Activated T-helper 1 cell treated with anti-CD3 and anti-CD28 coated beads, Interleukin-2, amount 50 U/mL, for 16 hours (primary cell): ENCODE data around the gene SYT9.

Experiments
- DNase-seq, 2 donors: peaks; one replicate each; pipeline ENCODE4 v3.0.0-alpha.2; 2020; ENCODE audit warnings: low read depth in 1 of 2, low spot score in 1 of 2

The SYT9 gene

DNA sequence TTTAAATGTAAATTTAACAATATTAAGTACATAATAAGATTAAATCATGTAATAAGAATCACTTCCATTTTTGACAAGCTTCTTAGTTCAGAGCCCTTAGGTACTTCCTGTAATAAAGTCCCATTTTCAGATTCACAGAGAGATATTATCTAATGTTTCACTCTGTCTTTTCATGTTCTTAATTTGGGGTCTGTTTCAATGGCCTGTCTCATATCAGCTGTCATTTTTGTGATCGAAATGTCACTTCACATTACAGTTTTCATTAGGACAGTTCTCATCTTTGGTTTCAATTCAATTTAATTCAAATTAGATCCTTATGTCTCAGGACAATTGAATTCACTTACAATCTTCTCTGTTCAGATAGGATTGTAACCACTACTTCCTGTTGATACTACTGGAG lies 211.0 kb downstream of the SYT9 start:
- DNase-seq = no peak

DNA sequence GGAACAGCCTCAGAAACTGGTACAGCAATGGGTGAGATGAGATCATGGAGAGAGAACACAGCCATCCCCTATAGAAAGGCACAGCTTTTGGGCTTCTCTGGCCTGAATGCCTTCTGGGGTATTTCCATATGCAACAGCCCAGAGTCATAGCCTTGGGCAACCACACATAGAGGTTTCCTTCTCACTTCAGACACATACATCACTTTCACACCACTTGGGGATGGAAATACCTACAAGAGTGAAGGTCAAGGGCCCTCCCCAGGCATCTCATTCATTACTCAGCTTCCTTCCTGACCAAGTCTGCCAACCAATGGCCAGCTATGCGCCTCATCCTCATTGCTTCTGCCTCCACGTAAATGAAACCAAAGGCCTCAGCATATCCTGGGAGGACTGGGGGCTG lies 215.9 kb downstream of the SYT9 start:
- no peak for DNase-seq

DNA sequence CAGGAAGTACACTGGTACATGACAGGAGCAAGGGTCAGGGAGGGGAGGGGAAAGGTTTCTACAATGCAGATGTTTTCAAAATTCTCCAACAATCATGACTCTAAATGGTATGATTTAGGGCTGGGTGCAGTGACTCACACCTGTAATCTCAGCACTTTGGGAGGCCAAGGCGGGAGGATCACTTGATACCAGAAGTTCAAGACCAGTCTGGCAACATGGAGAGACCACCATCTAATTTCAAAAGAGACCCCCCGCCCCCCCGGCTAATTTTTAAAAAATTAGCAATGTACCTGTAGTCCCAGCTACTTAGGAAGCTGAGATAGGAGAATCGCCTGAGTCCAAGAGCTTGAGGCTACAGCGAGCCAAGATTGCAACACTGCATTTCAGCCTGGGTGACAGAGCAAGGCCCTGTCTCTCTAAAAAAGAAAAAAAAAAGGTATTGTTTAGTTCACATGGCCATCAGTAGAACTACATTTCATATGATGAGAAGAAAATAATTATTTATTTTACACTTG lies 217.7 kb downstream of the SYT9 start:
- no peak for DNase-seq

DNA sequence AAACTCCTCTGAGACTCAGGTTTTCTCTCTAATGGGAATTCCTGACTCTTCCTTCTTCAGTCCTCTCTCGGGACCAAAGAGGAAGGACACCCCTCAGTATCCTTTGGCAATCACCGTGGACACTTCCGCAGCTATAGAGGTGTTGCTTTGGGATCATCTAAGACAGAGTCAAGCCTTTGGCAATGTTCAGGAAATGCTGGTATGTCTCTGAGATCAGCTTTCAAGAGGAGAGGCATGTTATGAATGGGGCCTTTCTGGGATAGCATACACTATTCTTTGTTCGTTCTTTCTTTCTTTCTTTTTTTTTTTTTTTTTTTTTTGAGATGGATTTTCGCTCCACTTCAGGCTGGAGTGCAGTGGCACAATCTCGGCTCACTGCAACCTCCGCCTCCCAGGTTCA lies 219.4 kb downstream of the SYT9 start:
- DNase-seq = no peak

DNA sequence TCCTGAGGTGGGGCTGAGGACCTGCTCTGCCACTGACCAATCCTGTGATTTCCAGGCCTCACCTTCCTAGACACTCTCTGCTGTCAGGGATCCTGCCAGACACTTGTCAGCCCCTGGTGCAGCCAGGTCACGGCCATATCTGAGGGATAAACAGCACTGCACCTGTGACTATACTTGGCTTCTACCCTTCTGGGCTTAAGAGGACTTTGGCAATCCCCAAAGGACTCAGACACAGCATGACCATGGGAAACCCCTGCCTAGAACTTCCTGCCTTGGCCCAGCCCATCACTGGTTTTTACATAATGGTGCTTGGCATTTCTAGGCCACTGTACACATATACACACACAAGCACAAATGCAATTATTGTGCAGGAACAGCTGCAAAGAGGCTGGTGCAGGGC lies 222.0 kb downstream of the SYT9 start:
- no peak for DNase-seq

DNA sequence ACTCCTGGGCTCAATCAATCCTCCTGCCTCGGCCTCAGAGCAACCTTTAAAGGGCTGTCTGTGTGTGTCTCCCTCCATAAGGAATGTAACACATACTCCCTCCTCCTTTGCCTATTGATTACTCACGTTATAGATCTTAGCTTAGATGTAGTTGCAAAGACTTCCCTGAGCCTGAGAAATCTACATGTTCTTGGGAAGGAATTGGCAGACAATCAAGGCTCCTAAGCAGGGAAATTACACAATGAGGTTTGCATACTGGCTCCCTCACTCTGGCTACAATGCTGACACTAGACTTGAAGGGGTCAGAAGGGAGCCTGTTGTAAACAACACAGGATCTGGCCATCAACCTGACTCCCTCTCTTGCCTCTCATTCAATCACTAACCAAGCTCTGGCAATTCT lies 228.4 kb downstream of the SYT9 start:
- no peak for DNase-seq

DNA sequence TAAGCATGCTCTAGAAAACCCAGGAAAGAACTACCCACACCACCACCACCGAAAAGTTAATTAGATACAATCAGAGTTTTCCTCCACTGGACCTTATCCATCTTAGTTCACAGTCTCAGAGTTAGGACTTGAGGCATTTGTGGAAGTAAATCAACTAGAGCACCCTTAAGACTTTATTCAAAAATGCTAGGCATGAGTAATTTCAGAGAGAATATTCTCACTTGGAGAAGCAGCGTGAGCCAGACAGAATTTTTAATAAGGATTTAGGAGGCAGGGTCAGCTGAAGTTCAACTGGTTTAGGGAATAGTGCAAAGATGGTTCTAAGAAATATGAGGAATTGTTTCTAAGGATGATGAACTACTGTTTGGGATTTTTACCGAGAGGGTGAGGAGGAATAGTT lies 232.4 kb downstream of the SYT9 start:
- DNase-seq = no peak

DNA sequence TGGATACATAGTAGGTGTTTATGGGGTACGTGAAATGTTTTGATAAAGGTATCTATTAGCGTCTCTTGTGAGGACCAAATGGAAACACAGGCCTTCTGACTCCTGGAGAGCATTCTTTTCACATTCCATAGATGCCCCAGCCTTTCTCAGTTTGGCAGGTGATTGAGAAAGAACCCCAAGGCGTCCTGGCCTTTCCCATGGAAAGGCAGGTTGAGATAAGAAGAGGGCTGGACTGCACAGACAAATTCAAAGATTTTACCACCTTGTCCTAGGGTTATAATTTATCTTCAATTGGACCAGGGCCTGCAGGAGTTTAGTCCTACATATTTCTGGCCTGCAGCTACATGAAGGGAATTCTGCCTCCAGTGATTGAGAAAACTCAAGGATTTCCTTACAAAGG lies 232.9 kb downstream of the SYT9 start:
- DNase-seq = no peak

DNA sequence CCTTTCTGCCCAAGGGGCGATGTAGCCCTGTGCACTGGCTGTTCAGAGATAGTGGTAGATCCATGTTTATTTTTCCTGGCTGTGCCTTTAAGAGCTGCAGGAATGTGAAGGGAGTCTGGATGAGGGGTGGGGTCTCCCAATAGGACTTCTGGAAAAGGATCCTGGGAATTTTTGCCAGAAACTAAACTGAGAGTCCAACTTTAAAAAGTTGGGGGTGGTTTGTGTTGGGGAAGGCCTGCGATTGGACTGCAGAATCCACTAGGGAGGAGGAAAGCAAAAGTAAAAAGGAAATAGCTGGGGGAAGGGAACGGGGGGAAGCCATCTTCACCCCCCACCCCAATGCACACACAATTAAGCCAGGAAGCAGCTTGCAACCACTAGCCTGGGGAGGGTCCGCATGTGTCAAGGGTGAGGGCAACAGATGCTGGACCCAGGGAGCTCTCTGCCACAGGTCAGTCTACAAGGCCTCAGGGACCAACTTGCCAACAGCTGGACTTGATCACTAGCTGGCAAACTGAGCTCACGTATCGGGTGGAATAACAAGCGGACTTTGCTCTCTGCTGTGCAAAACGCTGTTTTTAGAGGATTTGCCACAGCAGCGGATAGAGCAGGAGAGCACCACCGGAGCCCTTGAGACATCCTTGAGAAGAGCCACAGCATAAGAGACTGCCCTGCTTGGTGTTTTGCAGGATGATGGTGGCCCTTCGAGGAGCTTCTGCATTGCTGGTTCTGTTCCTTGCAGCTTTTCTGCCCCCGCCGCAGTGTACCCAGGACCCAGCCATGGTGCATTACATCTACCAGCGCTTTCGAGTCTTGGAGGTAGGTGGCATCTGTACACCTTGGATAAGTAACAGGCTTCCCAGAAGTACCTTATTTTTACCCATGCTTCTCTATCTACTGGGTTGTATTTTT lies 233.7 kb downstream of the SYT9 start, which contains the start of gene OLFML1:
TSS of gene OLFML1 (plus strand) at position 321 of the 912 bp plus-strand sequence. CDS start at position 691, 370 bp downstream.
- no peak for DNase-seq

DNA sequence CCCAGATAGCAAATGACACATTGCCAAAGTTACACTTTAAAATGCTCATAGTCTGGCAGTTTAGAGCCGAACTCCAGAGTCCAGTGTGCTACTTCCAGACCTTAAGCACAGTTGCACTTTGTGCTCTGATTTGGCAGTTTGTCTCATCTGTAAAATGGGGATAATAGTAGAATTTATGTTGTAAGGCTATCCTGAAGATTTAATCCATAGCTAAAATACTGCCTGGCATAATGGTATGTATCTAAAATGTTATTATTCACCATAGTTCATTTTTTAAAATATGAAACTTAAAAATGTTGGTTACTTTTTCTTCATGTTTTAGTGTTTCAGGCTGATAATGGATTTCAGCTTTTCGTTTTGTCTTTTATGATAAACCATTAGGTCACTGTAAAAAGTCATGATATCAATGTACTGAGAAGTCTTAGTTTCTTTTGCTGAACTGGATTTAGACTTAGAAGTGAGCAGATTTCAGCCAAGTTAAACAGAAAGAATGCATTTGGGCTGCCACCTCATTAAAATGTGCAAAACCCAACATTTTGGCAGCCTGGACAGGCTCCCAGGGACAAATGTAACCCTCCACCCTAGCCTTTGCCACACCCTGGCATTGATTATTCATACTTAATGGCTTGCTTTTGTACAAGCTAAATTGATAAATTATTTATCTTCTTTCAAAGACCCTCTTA lies 234.5 kb downstream of the SYT9 start:
- DNase-seq = no peak

DNA sequence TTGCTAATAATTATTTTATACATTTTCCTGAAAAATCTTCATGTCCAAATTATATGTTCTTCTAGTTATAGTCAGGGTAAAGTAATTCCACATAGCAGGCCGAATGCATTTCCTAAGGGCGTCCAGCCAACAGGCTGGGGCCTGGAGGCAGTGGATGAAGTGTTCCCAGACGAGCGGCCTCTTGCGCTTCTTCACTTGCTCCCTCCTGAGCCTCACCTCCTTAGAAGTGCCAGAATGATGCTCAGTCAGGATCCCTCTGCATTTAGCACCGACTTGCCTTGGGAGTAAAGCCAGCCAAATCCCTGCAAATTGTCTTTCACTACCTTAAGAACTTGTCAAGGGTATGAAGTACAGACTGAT lies 235.1 kb downstream of the SYT9 start:
- DNase-seq = no peak

DNA sequence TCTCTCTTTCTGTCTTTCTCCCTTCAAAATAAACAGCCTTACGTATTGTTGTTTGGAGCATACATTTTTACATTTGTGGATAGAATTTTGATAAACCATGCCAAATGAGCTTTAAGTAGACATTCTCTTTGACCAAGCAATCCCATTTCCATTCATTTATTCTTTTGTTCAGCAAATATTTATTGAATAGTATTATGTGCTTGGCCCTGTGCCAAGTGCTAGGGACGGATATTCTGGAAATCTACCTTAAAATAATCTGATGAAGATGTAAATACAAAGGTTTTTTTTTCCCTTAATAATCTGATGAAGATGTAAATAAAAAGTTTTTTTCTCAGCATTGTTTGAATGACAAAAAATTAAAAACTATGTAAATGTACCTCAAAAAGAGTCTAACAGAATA lies 235.7 kb downstream of the SYT9 start:
- no peak for DNase-seq

DNA sequence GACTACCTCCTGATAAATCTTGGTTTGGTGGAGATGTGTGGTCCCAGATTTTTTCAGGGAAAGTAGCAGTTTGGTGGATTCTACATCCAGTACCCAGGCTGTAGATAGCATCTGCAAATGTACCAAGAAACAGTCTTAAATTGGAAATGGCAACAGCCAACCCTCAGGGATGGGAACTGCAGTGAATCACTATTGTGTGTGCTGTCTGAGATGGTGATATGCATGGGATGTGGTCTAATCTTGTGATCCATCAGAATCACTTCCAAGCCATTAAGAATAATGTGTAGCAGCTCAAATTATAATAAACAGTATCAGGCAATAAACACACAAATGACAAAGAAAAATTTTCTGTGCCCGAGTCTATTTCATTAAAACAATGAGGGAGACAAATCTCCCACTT lies 237.0 kb downstream of the SYT9 start:
- no peak for DNase-seq

DNA sequence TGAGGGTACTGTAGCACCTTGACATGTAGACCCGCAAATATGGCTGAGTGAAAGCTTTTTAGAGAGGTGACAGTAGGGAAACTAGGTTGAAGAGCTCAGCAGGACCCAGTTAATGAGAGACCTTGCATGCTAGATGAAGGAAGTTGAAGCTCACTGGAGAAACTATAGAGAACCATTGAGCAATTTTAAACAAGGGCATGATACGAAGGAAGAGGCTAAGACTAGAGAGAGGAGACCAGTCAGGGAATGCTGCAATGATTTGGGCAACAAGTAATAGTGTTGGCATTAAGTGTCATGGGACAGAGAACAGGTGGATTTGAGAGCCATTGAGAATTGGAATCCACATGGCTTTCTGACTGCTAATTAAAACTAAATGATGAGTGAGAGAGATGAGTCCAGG lies 237.7 kb downstream of the SYT9 start:
- no peak for DNase-seq

DNA sequence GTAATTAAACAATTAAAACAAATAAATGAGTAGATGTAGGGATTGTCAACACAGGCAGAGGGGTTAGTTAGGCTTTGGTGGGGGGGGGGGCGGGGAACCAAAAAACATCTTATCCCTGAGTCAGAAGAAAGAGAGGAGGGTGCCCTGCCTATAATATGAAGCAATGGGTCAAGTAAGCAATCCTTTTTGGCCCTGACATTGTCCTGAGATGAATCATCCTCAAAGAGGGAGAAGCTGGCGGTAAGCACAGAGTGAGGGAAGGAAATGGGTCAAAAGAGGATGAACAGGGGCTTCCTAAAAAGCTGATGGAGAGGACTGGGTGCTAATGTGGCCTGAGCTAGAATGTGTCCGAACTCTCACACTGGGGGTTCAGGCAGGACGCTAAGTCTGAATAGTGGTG lies 238.3 kb downstream of the SYT9 start:
- DNase-seq = no peak

DNA sequence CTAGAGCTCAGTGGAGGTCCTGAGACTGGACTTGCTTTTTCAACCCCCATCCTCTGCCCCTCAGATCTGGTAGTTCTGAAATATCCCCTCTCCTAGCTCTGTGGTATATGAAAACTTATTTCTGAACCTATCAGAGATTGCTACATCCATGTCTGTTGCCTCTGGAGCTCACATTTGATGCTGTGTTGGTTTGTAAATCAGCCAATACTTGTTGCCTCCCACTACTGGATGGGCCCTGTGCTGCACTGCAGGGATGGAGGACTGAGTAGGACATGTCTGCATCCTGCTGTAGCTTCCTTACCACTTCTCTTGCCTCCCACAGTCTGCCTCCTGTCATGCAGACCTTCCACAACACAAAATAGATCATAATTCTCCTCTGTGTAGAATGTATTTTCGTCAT lies 238.8 kb downstream of the SYT9 start:
- DNase-seq = no peak

DNA sequence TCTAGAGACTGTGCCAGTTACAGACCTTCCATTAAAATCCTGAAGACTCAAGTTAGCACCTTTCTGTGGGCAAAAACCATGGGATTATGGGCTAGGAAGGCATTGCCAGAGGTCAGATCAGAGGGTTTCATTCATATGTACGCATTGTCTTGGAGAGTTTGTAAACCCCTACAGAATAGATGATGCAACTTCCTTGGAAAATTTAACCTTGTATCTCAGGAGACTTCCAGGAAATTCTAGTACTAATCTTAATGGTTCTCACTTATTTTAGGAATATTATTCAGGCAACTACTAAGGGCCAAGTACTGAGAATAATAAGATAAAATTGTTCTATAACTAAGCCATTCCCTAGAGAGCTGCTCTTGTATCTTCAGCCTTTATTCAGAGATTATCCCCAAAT lies 240.5 kb downstream of the SYT9 start:
- no peak for DNase-seq

DNA sequence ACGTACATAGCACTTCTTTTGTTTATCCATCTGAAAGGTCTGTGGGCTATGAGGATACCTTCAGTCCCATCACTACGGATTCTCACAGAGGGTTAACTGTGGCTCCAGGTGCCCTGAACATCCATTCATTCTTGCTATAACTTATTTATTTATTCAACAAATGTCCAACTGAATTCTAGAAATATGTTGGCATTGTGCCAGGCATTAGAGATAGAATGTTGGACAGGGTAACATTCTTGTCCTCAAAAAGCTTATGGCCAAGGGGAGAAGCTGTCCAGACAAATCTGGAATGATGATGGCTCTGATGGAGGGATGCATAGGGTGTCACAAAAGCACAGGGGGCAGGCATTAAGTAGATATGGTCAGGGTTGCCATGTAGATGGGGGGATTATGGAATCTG lies 242.0 kb downstream of the SYT9 start:
- no peak for DNase-seq

DNA sequence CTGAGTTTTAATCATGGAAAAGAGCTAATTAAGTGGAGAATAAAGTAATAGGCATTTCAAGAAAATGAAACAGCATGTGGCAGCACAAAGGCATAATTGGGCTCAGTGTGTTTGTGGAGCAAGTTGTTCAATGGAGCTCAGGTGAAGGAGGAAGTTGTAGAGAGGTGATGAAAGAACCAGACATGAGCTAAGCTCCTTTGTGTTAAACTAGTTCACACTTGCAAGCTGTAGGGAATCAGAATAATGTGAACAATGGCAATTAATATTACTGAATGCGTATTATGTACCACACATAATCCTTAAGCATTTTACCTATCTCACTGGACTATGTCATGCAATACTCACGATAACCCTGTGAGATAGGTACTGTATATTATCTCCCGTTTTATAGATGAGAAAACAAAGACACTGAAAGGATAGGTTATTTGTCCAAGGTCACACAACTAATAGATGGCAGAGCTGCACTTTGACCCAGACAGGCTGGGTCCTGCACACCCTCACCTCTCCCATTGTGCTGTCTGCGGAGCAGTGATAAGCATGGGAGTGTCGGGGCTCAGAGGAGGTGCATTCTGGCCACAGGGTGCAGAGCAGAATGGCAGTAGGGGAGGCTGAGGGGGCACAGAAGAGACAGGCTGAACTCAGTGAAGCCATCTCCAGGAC lies 242.5 kb downstream of the SYT9 start:
- no peak for DNase-seq

DNA sequence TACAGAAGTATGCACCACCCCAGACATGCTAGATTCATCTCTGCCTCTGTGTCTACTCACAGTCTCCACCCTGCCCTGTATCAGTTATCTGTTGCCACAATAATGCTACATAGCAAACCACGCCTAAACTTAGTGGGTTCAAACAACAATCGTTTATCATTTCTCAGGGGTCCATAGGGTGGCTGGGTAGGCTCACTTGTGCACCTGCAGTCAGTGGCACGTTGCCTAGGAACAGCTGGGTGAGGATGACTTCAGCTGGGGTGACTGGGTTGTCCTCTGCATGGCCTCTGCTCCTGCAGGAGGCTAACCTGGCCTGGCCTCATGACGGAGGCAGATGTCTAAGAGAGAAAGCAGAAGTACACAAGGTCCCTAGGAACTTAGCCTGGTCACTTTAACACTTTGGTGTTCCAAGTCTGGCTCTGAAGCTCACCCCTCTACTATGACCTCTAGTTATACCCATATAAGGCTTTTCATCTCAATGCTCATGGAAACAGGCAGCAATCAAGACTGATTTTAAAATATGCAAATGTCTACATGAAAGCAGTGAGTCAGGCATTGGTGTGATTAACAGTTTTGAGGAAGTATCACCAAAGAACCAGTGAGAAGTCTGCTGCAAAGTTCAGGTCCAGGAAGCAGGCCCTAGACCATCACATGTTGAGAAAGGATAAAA lies 244.3 kb downstream of the SYT9 start:
- no peak for DNase-seq

DNA sequence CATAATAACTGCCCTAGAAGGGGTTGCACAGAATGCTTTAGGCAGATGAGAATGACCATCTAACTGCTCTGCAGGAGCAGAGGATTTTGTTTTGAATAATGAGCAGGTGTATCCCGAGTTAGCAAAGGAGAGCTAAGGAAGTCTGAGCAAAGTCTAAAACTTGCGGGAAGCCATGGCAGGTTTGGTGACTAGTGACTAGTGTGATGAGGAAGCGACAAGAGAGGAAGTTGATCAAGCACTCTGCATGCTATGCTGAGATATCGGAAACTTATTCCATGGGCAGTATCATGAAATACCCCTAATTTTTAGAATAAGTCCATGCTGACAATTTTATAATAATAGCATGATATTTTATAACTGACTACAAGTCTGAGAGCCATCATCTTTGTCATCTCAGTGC lies 246.5 kb downstream of the SYT9 start:
- no peak for DNase-seq
